Amniotic epithelial cell (primary cell): ENCODE data around the gene RNF213.
"Not testable (repeated sequence)": the region's sequence is repeated elsewhere in the genome, so short reads cannot be mapped to it uniquely, and the experiment has no call there.

Source experiments
- DNase-seq: peaks from one replicate; pipeline ENCODE4 v3.0.0-alpha.2; 2010; ENCODE audit warnings: low read depth

RNF213 gene

DNA sequence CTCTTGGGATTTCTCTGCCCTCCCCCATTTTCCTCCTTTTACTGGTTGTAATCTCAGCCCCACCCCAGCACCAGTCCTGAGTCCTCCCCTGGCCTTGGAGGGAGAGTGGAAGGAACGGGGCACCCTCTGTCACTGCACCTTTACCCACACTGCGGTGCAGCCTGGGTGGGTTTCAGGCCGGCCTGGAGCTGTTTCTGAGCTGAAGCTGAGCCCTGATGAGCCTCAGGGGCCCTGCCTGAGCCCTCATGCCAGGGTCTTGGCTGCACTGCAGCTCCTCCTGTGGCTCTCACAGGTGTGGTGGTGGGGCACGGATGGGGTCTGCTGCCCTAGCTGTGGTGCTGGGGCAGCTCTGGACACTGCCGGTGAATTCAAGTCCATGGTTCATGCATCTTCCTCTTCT lies 34.5 kb downstream of the RNF213 start:
- no peak for DNase-seq

DNA sequence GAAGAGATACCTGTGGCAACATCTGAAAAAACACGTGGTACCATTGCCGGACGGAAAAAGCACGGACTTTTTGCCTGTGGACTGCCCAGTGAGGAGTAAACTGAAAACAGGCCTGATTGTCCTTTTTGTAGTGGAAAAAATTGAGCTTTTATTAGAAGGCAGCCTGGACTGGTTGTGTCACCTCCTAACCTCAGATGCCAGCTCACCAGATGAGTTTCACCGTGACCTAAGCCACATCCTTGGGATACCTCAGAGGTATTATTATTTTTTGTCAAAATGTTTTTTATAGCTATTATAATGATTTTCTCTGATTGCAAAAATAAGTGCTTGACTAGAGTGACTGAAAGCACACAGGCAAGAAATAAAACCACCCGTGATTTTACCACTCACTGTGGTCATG lies 34.9 kb downstream of the RNF213 start:
- DNase-seq, result no peak

DNA sequence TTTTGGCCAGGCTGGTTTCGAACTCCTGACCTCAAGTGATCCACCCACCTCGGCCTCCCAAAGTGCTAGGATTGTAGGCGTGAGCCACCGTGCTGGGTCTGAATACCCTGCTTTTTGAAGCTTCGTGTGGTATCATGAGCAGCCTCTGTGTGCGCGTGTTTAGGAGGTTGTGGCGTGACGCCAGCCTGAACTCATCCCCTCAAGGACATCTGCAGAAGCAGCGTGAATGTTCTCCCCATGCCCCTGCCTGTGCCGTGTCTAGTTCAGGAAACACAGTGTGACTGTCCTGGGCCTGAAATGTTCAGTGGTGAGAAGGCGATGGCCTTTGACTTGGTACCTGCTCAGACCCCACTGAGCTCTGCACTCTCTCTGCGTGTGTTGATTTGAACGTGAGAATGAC lies 35.6 kb downstream of the RNF213 start:
- DNase-seq, result no peak

DNA sequence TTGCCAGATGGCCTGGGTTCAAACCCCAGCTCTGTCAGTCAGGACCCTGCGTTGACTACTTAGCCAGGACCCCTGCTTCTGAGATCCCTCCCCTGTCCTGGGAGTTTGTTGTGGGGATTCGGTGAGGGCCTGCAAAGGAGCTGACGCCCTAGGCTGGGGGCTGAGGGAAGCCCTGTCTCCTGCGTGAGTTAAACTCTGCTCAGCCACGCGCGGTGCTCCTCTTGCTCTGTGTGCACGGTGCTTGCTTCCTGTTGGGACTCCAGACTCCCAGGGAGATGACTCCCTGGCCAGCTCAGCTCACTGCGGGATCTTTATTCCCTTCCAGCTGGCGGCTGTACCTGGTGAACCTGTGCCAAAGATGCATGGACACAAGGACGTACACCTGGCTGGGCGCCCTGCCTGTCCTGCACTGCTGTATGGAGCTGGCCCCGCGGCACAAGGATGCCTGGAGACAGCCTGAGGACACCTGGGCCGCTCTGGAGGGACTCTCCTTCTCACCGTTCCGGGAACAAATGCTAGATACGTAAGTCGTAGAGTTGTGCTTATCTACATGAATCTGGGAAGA lies 37.4 kb downstream of the RNF213 start:
- DNase-seq, result no peak

DNA sequence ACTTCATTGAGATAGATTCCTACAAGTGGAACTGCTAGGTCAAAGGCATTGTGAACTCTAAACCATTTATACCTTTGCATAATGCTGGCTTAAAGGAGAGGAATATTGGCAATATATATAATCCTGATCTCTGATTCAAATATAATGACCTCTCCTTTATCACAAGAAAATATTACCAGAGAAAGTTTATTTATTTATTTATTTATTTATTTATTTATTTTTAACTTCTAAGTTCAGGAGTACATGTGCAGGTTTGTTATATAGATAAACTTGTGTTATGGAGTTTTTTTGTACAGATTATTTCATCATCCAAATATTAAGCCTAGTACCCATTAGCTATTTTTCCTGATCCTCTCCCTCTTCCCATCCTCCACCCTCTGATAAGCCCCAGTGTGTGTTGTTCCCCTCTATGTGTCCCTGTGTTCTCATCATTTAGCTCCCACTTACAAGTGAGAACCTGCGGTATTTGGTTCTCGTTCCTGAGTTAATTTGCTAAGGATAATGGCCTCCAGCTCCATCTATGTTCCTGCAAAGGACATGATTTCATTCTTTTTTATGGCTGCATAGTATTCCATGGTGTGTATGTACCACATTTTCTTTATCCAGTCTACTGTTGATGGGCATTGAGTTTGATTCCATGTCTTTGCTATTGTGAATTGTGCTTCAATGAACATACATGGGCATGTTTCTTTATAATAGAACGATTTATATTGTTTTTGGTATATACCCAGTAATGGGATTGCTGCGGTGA lies 38.9 kb downstream of the RNF213 start:
- DNase-seq, result not testable (repeated sequence)

DNA sequence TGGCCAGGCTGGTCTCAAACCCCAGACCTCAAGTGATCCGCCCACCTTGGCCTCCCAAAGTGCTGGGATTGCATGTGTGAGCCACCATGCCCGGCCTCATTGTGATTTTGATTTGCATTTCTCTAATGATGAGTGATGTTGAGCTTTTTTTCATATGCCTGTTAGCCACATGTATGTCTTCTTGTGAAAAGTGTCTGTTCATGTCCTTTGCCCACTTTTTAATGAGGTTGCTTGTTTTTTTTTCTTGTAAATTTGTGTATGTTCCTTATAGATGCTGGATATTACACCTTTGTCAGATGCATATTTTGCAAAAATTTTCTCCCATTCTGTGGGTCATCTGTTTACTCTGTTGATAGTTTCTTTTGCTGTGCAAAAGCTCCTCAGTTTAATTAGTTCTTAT lies 40.1 kb downstream of the RNF213 start:
- not testable (repeated sequence) for DNase-seq

DNA sequence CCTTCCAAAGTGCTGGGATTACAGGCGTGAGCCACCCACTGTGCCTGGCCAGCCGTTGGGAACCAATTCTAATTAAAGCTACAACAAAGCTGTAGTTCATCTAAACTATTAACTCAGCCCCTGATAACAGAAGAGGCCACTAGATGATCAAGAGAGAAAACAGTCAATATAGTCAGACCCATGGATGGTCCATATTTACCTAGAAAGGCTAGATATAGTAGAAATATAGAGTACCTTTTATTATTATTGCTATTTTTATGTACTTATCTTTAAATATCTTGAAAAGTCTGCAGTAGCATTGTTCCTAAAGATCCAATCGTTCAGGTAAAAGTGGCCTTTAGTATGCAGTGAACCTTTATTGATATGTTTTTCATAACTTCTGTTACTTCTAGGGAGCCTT lies 43.2 kb downstream of the RNF213 start:
- DNase-seq, result no peak

DNA sequence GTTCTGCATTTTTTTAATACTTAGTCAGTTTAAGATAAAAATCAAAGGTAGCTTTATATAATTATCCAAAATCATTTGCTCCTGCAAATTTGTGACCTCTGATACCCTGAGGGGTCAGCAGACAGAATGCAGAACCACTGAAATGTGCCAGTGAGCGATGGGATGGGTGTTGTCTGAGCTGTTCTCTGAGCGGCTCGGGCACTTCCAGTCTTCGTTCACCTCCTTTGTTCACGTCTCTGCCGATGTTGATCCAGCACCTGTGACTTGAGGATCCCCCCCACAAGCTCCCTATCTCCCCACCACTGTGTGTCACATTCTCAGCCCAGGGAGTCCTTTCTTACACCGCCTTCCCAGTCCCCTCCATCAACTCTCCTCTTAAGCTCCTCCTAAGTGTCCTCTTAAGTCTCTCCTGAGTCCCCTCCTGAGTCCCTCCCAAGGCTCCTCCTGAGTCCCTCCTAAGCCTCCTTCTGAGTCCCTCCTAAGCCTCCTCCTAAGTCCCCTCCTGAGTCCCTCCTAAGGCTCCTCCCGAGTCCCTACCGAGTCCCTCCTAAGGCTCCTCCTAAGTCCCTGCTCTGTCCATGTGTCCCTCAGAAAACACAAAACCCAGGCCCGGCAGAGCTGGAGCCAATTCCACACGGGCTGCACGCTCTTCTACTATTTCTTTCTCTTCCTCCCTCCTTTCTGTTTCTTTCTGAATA lies 47.5 kb downstream of the RNF213 start:
- DNase-seq, result no peak

DNA sequence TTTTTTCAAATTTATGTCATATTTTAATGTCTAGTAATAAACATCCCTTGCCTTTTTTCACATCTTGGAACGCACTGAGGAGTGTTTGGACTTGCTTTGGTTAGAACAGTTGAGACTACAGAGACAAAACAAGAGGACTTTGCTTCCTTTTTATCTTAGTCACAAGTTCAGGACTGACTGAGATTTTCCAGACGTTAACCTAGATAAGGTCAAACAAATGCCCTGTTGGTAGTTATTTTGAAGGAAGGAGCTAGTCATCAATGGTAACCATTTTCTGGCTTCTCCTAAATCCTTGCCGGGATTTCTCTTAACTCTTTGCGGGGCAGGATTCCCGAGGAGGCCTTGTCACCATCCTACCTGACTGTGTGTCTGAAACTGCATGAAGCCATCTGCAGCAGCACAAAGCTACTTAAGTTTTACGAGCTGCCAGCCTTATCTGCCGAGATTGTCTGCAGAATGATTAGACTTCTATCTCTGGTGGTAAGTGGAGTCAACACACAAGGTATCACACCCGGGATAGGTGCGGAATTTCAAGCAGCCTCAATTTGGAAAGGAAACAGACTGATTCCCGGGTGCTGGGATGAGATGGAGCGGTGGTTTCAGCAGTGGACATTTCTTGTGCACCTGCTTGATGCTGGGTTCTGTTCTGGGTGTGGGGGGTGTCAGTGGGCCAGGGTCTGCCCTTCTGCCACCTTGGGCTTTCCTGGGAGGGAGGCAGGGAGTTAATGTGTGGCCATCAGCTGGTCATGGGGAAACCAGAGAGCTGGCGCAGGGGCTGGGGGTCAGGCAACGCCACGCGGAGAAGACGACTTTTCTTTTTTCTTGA lies 48.3 kb downstream of the RNF213 start:
- peak; percentile 38 for DNase-seq

DNA sequence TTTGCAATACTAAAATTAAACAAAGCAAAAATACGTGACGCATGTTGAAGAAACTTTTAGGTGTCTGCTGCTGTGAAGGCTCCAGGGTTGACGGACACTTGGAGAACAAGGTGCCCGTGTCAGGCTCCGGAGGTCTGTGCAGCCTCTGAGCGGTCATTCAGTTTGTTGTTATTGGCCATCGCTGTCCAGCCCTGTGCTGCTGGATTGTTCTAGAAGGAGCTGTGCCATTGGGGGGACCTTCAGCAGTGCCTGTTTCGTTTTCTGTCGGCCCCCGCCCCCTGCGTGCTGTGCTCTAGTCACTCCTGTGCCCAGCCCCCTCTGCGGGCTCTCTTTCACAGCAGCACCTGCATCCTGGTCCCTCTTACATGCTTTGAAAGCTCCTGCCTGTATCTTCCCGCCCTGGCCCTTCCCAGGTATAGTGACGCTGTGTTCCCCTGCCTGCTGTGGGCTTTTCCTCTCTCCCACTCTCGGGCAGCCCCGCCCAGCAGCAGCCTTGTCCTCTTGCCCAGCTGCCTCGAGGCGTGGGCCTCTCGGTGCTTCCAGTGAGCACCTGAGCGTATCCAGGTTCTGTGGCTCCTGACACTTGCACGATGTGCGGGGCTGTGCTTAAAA lies 50.7 kb downstream of the RNF213 start:
- no peak for DNase-seq

DNA sequence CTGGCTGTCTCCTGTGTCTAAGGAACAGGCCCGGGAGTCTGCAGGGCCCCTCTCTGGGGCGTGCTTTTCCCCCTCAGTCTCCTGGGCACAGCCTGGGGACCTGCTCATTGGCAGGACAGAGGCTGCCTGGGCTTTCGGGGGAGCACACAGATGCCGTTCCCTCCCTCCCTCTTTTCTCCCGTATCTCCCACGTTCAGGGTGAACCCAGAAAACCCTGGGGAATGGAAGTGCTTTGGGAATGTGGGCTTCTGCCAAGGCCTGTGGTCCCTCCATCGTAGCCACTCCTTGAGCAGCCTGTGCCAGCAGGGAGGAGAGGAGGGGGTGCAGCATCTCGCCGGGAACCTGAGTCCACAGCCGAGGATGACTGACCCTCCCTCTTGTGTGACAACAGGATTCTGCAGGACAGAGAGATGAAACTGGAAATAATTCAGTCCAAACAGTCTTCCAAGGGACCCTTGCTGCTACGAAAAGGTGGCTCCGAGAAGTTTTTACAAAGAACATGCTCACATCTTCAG lies 52.0 kb downstream of the RNF213 start:
- DNase-seq, result no peak

DNA sequence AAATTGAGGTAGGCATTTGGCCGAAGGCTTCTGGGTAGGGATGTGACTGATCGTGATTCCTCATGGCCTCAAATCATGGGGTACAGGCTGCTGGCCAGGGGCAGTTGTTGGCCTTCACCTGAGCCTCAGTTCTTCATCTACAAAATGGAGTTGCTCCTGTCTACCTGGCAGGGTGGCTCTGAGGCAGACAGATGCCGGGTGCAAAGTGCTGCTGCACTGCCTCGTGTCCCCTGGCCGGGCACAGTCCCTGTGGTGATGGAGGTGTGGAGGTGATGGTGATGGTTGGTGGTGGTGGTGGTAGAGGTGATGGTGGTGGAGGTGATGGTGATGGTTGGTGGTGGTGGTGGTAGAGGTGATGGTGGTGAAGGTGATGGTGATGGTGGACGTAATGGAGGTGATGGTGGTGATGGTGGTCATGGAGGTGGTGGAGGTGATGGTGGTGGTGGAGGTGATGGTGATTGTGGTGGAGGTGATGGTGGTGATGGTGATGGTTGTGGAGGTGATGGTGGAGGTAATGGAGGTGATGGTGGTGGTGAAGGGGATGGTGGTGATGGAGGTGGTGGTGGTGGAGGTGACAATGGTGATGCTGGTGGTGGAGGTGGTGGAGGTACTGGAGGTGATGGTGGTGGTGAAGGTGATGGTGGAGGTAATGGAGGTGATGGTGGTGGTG lies 52.6 kb downstream of the RNF213 start:
- DNase-seq, result no peak

DNA sequence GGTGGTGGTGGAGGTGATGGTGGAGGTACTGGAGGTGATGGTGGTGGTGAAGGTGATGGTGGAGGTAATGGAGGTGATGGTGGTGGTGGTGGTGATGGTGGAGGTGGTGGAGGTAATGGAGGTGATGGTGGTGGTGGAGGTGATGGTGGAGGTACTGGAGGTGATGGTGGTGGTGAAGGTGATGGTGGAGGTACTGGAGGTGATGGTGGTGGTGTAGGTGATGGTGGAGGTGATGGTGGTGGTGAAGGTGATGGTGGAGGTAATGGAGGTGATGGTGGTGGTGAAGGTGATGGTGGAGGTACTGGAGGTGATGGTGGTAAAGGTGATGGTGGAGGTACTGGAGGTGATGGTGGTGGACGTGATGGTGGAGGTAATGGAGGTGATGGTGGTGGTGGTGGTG lies 53.3 kb downstream of the RNF213 start:
- DNase-seq, result not testable (repeated sequence)

DNA sequence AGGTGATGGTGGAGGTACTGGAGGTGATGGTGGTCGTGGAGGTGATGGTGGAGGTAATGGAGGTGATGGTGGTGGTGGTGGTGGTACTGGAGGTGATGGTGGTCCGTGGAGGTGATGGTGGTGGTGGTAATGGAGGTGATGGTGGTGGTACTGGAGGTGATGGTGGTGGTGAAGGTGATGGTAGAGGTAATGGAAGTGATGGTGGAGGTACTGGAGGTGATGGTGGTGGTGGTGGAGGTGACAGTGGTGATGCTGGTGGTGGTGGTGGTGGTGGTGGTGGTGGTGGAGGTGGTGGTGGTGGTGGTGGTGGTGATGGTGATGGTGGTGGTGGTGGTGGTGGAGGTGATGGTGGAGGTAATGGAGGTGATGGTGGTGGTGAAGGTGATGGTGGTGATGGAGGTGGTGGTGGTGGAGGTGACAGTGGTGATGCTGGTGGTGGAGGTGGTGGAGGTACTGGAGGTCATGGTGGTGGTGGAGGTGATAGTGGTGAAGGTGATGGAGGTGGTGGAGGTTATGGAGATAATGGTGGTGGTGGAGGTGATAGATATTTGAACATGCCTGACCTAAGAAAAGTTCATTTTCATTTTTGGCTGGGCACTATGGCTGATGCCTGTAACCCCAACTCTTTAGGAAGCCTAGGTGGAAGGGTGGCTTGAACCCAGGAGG lies 55.0 kb downstream of the RNF213 start:
- DNase-seq, result no peak

DNA sequence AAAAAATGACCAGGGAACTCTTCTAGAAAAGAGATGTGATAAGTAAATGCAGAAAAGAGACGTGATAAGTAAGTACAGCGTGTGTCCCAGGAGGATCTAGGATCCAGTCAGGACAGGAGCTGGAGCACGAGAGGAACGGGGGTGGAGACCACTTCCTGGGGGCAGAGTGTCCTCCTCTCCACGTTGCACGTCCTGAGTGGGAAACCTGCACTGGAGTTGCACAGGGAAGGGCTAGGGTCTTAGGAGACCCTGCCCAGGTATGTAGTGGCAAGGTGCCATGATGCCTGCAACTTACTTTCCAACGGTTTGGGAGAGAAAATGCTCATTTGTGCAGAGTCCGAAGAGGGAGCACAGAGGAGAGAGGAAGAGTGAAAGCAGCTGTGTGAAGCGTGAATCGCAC lies 55.8 kb downstream of the RNF213 start:
- no peak for DNase-seq

DNA sequence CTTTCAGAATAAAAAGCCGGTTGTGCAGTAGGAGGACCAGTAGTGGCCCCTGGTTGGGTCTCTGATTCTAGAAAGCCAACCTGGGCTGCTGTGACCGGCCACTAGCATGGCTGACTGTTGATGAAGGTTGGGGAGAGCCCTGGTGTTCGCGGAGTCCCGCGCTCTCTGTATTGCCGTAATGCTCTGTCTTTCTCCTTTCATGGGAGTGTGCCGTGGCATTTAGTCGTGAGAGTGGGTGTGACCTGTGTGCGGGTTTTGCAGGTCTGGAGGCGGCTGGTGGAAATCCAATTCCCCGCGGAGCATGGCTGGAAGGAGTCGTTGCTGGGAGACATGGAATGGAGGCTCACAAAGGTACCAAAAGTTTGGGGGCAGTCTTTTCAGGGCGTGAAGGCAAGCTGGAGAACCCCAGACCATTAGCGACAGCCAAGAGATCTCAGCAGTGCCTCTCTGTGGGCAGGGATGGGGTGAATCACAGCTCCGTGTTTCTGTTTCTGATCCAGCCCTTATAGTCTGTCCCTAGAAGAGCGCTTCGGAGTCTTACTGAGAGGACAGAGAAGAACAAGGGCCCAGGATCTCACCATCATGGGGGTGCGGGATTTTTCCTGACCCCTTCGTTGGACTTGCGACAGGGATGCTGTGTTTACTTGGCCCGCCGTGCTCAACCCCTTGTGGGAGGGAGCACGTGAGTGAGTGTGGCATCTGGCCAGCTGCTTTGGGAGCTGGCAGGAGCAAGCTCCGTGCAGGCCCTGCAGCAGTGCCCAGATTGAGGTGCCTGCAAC lies 56.5 kb downstream of the RNF213 start:
- no peak for DNase-seq

DNA sequence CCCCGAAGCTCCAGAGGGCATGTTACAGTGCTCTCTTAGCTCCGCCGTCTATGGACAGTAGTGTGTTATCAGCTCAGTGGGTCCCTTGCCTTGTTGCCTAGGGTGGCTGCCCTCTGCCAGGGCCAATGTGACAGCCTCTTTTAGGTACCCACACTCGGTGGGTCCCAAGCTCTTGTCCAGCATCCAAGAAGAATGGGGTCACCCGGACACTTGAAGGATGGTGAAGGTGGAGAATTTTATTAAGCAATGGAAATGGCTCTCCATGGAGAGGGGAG lies 57.0 kb downstream of the RNF213 start:
- no peak for DNase-seq

DNA sequence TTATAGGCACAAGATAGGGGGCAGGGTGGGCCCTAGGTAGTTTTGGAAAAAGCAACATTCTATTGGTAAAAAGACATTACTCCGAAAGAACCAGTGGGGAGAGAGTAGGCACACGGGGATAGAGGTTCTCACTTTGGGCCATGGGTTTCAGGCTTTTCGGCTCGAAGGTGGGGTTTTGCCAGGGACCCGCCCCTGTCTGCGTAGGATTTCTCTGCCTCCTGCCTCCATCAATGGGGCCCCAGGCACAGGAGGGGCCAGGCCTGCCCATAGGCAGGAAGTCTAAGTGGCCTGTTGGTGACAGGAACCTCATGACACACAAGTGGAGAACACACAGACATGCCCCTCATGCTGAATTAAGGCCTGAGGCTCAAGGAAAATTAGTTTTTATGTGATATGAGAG lies 57.5 kb downstream of the RNF213 start:
- no peak for DNase-seq

DNA sequence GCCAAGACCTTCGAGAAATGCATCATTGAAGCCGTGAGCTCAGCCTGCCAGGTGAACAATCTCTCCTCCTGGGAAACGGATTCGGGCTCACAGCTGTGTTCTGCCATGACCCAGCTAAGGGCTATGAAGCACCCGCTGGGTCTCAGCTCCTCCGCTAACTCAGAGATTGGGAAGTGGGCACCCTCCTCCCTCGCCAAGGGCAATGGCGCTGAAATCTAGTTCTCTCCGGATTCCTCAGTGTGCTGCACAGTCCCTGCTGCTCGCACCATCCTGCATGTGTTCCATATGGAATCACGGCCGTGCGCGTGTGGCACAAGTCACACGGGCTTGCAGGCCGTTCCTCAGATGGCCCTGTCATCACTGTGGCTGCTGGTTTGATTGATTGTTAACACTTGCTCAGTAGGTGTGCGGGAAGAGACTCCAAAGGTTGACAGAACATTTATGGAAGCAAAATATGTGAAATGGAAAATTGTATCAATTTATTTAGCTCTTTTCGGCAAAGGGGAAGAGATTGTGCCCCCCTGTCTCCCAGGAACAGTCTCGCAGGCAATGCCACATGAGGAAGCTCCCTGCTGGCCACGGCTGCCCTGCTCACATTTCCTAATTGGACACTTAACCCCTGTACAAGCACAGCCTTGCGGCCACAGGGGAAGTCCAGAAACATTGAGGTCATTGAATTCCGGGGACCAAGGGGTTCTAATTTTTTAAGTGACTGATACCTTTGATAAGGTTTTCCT lies 58.8 kb downstream of the RNF213 start:
- no peak for DNase-seq

DNA sequence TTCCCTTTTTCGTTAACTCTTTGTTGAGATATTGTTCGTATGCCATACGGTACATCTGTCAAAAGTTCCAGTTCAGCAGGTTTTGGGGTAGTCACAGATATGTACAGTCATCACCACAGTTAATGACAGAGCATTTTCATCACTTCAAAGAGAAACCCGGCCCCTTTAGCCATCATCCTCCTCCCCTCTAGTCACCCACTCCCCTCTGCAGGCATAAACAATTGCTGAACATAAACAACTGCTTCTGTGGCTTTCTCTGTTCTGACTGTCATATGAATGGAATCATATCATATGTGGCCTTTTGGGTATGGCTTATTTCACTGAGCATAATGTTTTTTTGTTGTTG lies 59.3 kb downstream of the RNF213 start:
- no peak for DNase-seq
